IPS-18c (cell line): ENCODE results near the gene ABHD17A.

Experiments
- H3K4me3 ChIP-seq: 2 replicates; pipeline ENCODE4 v1.7.0; 2013; ENCODE audit warnings: low read depth, mild to moderate bottlenecking, low read length, moderate library complexity; ENCODE audit not compliant: insufficient read depth
- H3K9me3 ChIP-seq: one replicate; pipeline ENCODE4 v1.6.1; 2013; ENCODE audit warnings: mild to moderate bottlenecking, low read length, moderate library complexity; ENCODE audit not compliant: control insufficient read depth, insufficient read depth

Gene ABHD17A

GRCh38 chr19:1840541-1841115, 44.7 kb downstream of the ABHD17A start:
- Histone ChIP-seq H3K4me3 (no peak overlapping the region), H3K9me3 (no peaks in the 10 kb centered on the region)

DNA sequence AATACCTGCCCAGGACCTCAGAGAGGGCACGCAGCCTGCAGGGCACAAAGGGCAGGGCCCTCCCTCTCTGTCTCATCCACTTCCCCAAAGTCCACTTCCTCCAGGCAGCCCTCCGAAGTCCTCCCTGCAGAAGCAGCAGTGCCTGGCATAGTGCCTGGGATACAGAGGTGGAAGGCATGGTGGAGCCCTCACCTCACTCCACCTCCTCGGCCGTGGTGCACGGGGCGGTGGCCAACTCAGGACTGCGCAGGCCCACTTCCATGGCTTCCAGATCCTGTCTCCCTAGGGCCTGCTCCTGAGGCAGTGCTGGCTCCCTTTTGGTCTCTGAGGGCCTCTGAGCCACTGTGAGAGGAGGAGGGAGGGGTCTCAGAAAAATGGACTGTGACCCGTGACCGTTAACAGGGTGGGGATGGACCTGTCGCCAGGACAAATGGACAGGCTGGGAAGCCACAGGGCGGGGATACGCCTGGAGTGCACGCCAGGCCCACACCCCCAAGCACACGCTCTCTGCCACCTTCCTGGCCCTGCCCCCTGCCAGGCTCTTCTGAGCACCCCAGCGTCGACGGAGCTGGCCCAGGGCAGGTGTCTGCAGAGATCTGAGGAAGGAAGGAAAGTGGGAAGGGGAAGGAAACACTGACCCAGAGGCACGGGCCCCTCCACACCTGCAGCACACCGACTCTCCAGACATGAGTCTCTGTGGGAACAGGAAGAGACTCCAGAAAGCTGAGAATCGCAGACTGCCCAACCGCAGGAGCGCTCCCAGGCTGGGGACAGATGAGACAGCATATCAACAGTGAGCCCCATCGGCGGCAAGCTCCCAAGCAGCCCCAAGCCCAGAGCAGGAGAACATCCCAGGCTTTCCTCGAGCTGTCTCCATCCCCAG, 45.4 kb downstream of the ABHD17A start:
- Histone ChIP-seq H3K9me3 (no peaks in the 10 kb centered on the region), H3K4me3 (no peak overlapping the region)

GRCh38 chr19:1837625-1838105, 47.6 kb downstream of the ABHD17A start:
- no peak overlapping the region for H3K4me3 ChIP-seq
- H3K9me3 ChIP-seq = no peaks in the 10 kb centered on the region

DNA sequence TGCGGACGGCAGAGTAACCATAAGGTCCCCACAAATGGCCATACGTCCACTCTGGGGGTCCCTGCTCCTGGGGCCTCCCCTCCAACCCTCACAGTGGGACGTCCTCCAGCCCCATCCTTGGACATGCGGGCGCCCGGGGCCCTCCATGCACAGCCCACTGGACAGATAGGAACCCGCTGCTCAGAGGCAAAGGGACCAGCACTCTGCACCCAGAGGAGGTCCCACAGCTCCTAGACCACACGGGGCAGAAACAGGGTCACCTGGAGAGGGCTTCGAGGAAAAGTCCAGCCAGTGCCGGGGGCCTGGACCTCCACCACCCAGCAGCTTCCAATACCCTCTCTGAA, 48.1 kb downstream of the ABHD17A start:
- Histone ChIP-seq H3K4me3 (no peak overlapping the region), H3K9me3 (no peaks in the 10 kb centered on the region)

DNA sequence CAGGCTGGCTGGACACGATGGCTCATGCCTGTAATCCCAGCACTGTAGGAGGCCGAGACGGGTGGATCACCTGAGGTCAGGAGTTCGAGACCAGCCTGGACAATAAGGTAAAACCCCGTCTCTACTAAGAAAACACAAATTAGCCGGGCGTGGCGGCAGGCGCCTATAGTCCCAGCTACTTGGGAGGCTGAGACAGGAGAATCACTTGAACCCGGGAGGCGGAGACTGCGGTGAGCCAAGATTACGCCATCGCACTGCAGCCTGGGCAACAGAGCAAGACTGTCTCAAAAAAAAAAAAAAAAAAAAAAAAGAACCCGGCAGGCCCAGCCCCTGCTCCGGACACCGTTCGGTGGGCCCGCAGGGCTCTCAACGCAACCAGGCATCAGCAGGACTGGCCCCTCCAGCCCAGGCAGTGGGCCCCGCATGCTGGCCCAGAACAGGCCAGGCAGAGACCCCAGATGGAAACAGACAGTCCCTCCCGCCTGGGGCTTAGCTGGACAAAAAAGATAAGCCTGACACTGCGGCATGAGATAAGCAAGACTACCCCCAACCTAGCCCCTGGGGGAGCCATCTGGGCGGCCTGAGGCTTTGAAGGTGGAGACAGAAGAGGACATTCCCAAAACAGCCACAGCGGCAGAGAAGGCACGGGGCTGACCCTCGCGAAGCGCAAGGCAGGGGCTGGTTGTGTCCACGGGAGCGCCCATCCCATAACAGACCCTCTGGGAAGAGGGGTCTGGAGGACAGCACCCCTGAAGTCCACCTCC, 48.7 kb downstream of the ABHD17A start:
- no peak overlapping the region for H3K4me3 ChIP-seq
- H3K9me3 ChIP-seq = no peaks in the 10 kb centered on the region

- Histone ChIP-seq H3K9me3 (no peaks in the 10 kb centered on the region), H3K4me3 (no peak overlapping the region)
These were observed 51.8 kb downstream of the ABHD17A start for GRCh38 chr19:1833540-1833939.

- Histone ChIP-seq H3K4me3 (no peak overlapping the region), H3K9me3 (no peaks in the 10 kb centered on the region)
These were observed 53.1 kb downstream of the ABHD17A start for GRCh38 chr19:1832046-1832663.

- H3K9me3 ChIP-seq = no peaks in the 10 kb centered on the region
- no peak overlapping the region for H3K4me3 ChIP-seq
These were observed 54.3 kb downstream of the ABHD17A start for GRCh38 chr19:1830978-1831377.

DNA sequence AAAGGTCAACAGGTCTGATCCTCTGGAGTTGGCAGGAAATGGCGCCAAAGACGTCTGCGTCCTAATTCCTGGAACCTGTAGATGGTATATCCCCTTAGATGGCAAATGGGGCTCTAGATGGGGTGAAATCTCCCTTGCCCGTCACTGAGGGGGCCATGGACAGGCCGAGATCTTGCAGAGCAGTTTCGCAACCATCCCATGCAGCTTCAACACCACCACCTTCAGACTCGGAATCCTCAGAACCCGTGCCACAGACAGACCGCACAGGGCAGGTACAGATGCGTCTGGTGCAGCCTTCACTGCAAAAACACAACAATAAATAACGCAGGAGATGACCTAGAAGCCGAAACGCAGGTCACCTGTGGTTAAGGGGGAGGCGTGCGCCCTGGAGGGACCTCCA, 54.7 kb downstream of the ABHD17A start:
- Histone ChIP-seq H3K4me3 (no peak overlapping the region), H3K9me3 (no peaks in the 10 kb centered on the region)

GRCh38 chr19:1829958-1830357, 55.3 kb downstream of the ABHD17A start:
- Histone ChIP-seq H3K4me3 (no peak overlapping the region), H3K9me3 (no peaks in the 10 kb centered on the region)

GRCh38 chr19:1828279-1829238, 56.7 kb downstream of the ABHD17A start:
- no peak overlapping the region for H3K4me3 ChIP-seq
- no peaks in the 10 kb centered on the region for H3K9me3 ChIP-seq

GRCh38 chr19:1827566-1828278, 57.6 kb downstream of the ABHD17A start:
- H3K4me3 ChIP-seq = no peak overlapping the region
- no peaks in the 10 kb centered on the region for H3K9me3 ChIP-seq
